Ovary (tissue), 3 donors: ENCODE measurements around the gene LMAN1.

Experiments used
- CTCF ChIP-seq, 3 donors: fragments of 450-650 bp in 2 of 3; fragments of 200-600 bp in 1 of 3; IDR thresholded peaks; one replicate each; pipeline versions ENCODE4 v1.5.1 to v1.8.0; 2016 to 2022; ENCODE audit warnings: antibody characterized with exemption in 3 of 3, mild to moderate bottlenecking in 1 of 3
- EP300 ChIP-seq: sonication (generic); formaldehyde crosslinking; IDR thresholded peaks from one replicate; pipeline ENCODE4 v1.6.1; 2017; ENCODE audit warnings: antibody characterized with exemption
- POLR2A ChIP-seq: fragments of 450-650 bp; IDR thresholded peaks from one replicate; pipeline ENCODE4 v1.6.1; 2017; ENCODE audit warnings: antibody characterized with exemption, mild to moderate bottlenecking, moderate library complexity
- donor health status: DM: no; HTN: no; CAD: no.

- no peak for TF ChIP-seq POLR2A
- TF ChIP-seq CTCF (IDR thresholded peaks at IDR 0.05): no peak
- TF ChIP-seq EP300: no peak
These were observed 76.7 kb downstream of the LMAN1 start for GRCh38 chr18:59282341-59282740.
